ENCODE measurements around the gene RUNX3.

The RUNX3 gene

DNA sequence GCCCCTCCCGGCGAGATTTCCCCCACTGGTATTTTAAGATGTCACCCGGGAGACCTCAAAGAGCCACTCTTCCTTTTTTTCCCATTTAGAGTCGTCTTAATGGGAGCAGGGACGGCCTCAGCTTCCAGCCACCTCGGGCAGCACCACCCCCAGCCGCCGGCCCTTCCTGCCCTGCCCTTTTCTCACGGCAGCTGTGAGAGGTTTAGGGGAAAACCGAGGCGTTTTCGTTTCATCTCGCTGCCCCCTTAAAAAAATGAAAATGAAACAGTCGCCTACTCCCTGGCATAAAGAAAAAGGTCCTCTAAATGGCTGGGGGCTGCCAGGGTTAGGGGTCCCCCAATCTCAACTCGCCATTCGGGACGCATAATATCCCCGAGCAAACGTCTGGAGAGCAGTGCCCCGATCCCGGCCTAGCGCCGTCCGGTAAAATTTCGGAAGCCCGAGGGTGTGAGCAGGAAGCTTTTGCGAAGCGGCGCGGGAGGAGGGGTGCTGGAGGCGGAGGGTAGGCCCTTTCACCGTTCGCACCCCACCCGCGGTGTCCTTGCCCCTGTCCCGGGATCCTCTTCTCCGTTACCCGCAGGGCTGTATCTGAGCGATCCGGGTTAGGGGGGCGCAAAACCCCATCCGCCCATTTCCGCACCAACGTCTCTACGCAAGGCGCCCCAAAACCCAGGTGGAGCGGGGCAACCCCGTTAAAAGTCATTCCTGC lies 1.2 kb downstream of the RUNX3 start:
- no peak for DNase-seq (ENCODE audit: low spot score)

DNA sequence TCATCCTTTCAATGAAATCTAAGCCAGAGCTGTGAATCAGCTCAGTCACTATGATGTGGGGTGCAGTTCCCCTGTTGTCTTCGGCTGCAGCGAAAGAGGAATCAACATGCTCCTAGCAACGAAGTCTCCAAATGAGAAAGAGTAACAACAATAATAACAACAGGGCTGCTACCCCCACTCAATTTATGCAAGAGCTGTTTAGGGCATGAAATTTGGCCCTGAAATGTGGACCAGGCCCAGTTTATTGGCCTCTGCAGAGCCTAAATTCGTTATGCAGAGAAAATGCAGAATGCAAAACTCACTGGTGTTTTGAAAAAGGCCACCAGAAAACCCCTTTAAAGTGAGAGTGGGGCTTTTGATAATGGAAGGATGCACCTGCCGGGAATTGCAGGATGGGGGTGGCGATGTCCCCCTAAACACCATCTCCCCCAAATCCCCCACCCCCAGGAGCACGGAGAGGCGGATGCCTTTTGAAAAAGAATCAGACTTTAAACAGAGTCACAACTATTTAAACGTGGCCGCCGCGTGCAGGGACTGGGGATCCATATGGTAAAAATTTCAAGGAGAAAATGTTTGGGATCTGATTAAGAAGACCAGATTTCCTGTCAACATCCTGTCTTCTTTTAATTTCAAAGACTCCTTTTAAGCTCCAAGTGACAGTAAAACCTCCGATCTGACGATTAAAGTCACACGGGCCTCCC lies 1.9 kb downstream of the RUNX3 start:
- no peak for DNase-seq (ENCODE audit: low spot score)

DNA sequence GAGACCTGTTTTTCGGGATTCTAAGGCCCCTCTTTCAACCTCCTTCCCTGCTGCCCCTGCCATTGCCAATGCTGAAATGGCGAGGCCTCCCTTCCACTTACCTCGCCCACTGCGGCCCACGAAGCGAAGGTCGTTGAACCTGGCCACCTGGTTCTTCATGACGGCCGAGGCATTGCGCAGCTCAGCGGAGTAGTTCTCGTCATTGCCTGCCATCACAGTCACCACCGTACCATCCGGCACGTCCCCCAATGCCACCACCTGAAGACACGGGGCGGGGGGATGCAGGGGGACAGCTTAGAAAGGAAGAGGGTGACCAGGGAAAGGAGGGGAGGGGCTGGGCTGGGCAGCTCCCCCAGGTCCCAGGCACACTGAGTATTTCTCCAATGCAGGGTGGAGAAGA lies 2.6 kb downstream of the RUNX3 start:
- no peak for DNase-seq (ENCODE audit: low spot score)

DNA sequence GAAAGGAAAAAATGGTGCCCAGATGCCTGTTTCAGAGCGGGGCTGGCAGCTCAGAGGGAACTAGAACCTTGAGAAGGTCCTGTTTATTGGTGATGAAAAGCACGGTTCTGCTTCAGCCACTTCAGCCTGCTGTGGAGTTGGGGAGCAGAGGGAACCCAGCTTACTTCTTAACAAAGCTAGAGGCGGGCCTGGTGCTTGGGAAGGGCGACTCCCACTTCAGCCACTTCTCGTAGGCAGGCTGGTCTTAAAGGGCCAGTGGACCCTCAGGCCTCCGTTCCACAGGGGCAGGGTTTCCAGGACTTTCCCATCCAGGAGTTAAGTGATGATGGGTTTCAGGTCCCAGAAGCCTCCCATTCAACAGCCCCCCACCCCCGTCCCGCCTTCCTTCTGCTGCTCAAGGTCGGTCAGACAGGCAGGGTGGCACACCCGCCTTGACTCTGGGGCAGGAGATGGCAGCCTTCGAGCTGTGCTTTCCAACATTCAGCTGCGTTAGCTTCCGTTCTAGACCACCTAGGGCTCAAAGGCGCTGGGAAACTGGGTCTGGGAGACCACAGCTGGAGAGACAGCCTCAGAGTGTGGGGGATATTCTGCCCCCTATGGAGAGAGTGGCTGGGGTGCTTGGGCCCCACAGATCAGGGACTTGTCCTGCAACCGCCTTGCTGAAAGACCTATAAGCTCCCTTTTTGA lies 3.4 kb downstream of the RUNX3 start:
- no peak for DNase-seq (ENCODE audit: low spot score)

DNA sequence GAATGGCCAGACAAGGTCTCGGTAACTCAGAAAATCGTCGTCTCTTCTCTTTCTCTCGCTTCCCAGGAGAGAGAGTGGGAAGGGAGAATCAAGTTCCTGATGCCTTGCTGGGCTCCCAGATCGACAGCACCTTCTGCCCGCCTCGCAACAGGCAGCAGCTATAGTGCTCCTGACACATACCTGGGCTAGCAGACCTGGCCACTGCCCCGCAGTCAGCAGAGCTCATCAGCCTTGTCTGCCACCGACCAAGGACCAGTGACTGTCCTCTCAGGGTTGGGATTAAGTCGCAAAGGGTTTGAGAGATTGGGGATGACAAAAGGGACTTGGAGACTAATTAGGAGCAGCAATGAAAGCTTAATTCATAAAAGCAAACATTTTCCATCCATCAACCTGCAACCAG lies 4.1 kb downstream of the RUNX3 start:
- no peak for DNase-seq (ENCODE audit: low spot score)

DNA sequence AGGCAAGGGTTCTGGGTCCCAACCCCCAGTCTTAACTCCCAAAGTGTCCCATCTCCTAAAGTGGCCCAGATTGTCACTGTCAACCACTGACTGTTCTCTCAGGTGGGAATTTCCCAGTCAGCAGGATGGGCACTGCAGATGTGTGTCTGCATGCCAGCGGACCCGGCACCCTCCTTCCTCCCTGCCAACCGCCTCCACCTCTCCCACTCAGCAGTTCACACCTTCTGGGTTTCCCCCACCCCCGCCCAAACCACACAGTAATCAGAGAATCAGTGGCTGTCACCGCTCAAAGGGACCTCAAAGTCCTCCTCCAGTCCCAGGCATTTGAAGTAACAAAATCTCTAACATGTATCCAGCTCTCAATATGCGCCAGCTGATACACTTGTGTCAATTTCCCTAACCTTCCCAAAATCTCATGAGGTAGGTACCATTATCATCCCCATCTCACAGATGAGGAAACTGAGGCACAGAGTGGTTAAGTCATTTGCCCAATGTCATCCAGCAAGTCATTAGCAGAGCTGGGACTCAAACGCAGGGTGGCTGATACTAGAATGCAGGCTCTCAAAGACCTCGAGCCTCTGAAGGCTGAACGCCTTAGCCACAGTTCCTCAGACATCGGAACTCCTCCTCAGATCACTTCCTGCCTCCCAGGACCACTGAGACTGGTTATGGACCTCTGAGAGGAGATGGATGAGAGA lies 4.8 kb downstream of the RUNX3 start:
- DNase-seq (ENCODE audit: low spot score) = no peak

DNA sequence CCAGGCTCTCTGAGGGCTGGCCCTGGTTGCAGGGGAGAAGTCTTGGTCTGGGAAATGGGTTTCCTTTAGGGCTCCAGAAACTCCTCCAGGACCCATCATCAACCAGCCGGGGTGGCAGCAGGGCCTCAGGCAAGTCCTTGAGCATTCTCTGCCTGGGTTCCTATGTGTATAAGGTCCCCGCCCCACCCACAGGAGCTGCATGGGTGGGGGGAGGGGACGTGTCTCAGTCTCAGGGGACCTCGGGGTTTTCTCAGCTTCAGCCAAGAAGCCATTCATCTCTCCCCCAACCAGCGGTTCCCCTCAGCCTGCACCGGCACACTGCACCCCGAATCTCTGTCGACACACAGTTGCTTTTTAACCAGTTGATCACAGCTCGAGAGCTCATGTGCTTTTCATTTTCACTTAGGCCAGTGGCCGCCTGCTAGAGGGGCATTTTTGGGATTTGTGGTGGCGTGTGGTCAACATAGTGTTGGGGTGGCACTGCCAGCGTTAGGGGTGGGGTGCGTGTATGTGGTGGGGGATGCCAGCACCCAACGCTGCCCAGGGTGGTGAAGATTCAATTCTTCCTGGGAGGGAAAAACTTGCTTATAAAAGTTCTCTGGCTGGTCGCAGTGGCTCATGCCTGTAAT lies 6.5 kb downstream of the RUNX3 start:
- DNase-seq (ENCODE audit: low spot score) = no peak

DNA sequence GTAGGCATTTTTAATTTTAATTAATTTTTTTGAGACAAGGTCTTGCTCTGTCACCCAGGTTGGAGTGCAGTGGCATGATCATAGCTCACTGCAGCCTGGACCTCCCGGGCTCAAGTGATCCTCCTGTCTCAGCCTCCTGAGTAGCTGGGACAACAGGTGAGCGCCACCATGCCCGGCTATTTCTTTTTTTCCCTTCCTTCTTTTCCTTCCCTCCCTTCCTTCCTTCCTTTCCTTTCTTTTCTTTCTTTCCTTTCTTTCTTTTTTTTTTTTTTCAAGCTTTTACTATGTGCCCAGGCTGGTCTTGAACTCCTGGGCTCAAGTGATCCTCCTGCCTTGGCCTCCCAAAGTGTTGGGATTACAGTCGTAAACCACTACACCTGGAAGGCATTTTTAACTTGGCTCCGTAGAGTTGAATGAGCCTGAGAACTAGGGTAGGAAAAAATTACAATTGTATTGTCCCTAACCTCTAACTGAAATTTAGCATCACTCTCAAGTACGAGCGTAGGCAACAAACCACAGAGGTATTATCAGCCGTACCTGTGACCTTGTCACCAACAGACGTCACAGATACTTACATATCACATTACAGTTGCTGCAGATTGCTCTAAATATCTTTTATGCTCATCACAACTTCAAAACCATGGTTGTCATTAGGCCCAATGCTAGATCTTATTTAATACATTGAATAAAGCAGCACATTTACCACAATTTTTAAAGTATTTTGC lies 8.0 kb downstream of the RUNX3 start:
- no peak for DNase-seq (ENCODE audit: low spot score)

DNA sequence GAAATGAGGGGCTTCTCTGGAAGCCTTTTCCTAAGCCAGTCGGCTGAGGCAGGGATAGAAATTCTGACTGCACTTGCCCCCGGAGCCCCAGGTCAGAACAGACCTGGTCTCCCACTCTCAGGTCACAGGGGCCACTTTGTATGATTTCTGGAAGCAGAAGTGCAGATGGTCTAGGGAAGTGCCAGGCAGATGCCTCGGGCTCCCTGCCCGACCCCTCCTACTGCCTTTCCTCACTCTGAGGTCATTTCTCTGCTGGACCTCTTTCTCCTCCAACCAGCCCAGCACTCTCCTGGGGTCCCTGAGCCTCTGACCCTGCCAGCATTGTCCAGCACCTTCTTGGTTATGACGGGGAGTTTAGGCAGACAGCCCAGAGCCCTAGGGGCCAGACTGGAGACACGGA lies 8.7 kb downstream of the RUNX3 start:
- DNase-seq (ENCODE audit: low spot score) = no peak

DNA sequence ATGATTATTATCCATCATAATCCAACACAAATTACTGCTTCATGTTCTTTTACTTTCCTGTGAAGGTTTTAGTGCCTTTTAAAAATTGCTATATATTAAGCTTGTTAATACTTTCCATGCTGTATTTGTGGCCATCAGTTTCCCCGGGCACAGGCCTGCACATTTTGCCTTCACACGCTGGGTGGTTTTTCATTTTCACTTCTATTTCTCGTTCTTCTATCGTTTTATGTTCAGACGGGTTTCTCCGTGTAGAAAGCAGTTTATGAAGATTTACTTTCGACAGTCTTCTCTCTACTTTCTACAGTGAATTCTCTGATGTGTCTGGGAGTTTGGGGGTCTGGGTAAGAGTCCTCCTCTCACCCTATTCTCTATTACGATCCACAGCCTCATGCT lies 9.5 kb downstream of the RUNX3 start:
- DNase-seq (ENCODE audit: low spot score) = no peak

DNA sequence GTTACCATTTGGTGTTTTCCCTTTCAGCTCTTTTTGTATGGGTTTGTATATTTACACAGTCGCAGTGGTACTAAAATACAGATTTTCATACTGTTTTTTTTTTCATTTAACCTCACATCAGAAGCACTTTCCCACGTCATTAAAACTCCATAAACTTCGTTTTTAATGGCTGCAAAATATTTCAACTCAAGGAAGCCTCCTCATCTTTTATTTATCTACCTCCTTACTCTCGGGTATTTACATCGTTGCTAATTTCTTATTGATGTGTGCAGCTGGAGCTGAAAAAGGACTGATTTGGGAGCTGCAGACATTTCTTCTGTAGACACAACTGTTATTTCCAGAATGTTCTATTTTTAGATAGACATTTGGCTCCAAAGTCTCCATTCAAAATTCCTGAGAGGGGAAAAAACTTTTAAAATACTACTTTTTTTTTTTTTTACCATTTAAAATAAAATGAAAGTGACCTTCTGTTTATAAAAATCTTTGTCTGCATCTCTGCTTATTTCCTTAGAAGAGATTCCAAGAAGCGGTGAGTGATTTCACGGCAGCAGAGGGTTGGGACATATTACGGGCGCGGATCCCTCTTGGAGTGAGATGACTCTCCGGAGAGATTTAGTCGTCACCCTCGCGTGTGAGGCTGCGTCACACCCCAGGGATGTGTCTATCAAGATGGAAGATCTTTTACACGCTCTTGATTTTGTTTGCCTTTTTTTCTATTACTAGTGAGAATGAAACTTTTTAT lies 10.1 kb downstream of the RUNX3 start:
- no peak for DNase-seq (ENCODE audit: low spot score)

DNA sequence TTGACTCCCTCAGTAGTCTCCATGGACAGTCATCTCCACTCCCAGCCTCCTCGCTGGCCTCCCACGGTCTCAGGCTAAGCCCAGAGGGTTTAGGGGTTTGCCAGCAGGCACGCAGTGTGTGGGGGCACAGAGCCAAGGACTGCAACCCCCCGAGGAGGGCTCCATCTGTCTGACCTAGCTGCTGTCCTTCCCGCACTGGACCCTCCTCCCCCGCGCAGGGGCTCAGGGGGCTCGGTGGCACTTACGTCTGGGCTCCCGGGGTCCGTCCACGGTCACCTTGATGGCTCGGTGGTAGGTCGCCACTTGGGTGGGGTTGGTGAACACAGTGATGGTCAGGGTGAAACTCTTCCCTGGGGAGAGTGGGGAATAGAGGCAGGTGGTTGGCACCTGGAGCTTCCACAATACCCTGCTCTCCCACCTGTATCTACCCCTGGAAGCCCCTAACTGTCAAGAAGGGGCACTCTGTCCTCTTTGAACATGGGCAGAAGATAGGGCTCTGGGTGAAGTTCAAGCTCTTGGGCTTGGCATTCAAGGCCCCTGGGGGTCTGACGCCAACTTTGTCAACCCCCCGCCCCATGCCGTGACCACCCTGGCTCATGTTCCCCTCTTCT lies 11.0 kb downstream of the RUNX3 start:
- no peak for DNase-seq (ENCODE audit: low spot score)

DNA sequence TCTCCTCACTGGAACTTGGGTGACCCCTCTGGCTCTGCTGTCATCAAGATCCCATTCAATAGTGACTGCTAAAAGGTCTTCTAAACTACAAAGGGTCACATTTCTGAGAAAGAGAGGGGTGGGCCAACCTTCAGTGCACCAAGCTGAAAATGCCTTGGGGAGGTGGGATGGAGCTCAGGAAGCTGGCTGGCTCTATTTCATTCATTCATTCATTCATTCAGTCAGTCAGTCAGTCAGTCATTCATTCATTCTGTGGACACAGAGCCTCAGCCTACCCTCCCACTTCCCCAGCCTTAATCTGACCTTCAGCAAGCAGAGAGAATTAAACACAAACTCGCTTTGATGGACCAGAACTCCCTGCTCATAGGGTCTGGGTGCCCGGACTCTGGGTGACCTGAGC lies 11.7 kb downstream of the RUNX3 start:
- no peak for DNase-seq (ENCODE audit: low spot score)

DNA sequence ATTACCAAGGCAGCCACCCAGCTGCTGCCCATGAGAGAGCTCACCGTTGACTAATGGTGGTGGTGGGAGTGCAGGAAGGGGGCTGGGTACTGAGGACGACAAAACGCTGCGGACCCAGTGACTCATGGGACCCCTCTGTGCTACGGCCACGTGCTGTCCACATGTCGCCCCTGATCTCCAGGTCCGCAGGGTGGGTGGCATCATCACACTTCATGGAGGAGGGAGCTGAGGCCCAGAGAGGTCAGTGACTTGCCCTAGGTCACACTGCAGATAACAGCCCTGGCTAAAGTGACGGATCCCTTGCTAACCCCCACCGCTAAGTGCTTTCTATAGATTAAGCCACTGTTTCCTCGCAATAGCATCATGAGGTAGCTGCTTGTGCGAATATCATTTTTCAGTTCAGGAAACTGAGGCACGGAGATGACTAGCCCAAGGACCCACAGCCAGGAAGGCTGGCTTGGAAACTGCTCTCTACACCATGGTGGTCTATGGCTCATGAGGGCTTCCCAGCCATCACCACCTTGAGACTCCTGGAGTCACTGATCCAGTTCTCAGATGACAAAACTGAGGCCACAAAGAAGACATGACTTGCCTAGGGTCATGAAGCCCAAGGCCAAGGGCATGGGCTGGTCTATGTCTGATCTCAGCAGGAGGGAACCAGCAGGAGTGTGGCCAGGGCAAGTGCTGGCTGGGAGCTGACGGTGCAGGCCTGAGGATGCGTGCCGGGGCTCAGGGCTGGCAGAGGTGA lies 12.6 kb downstream of the RUNX3 start:
- DNase-seq (ENCODE audit: low spot score) = no peak

DNA sequence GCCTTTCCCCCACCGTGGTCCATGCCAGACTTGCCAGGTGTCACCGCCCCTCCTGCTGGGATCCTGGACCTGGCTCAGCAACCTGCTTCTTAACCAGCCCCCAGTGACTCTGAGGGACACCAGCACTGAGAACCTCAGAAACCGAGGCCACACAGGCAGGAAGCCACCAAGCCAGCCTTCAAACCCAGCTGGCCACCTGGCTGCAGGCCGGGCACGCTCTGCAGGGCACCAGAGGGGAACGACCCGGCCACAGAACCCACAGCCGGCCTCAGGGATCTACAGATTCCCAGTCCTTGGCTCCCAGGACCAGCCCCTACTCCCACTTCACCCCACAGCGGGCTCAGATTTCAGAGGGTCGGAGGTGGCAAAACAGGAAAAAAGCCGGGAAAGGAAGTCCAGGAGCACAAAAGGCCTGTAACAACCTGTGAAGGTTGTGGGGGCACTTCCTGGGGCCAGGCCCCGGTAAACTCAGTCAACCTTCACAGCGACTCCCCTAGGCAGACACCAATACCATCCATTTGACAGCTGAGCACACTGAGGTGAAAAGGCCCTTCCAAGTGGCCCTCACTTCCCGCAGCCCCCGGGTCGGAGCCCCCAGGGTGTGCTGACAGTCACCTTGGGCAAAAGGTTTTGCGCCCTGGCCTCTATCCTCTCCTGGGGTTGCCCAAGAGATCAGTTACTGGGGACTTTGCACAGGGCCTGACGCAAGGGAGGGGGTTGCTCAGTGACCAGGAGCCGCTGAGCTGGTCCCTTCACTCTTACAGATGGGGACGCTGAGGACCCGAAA lies 14.1 kb downstream of the RUNX3 start:
- no peak for DNase-seq (ENCODE audit: low spot score)

DNA sequence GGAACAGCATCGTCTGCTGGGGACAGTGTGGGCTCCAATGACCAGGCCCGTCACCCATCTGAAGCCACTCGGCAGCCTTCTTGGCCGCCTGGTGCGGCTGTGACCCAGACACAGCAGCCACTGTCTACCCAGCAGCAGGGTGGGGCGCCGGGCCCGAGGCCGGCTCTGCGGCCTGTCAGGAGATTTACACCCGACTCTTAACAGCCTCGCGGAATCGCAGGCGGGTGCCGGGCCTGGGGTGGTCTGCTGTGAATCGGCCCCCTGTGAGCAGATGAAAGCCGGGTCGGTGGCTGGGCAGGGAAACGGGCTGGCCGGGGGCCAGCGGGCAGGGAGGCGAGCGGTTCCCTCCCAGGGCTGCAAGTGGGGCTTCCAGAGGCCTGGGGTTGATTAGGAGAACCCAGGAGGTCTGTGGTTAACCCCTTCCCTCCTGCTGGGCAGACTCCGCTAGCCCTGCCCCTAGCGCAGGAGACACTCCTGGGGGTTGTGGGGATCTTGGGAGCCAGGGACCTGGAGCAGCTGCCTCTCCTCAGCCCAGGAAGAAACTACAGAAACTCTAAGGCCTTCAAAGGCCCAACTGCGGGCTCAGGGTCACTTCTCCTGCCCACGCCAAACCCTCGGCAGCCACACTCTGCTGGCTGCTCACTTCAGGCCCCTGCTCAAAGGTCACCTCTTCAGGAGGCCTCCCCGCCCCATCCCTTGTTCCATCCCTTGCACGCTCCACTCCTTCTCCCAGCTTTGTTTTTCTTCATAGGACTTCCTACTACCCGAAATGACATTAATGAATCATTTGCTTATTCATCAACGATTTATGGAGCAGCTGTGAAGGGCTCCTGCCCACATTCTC lies 15.6 kb downstream of the RUNX3 start:
- peak; percentile 12 for DNase-seq (ENCODE audit: low spot score)

DNA sequence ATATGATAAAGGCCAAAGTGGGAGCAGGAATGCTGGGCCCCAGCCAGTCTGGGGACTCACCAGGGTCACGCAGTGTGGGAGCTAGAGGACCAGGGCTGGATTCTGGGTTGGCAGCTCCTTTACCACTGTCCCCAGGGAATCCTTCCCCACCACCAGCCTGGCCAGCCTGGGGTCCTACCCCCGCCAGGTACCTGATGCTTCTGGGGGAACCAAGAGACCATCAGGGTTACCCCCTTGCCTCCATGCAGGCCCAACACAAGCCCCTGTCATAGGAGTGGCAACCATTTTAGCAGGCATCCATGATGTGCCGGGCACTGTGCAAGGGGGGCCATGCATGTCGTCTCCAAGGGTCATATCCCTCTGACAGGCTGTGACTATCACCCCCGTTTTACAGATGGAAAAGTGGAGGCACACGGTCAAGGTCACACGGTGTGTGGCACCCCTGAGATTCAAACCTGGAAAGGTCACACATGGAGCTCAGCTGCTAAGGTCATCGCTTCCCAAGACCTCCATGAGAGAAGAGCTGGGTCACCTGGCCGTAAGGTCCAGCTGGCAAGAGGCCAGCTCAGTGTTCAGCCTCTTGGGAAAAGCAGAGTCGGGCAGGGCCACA lies 16.4 kb downstream of the RUNX3 start:
- DNase-seq (ENCODE audit: low spot score) = no peak

DNA sequence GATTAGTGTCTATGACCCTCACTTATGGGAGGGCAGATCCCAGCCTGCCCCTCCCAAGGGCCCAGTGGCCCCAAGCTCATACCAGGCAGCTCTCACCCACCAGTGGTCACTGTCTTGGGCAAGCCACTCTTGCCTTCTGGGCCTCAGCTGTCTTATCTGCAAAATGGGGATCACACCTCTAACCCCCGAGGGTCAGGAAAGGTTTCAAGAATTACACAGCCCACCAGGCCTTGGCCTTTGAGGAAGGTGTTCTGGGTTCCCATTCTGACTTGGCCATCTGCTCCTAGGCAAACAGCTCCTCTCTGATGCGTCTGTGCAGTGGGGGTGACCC lies 16.8 kb downstream of the RUNX3 start:
- DNase-seq (ENCODE audit: low spot score) = no peak

All from putamen (tissue), 1 donor.